H9 (cell line): ENCODE data around the gene IL10. TPM values are rescaled to one million over a fixed set of nuclear protein-coding genes. Genes with fewer than 3 reads are reported as not detected.

Source experiments
- DNase-seq: peaks from one replicate; pipeline ENCODE4 v3.0.0-alpha.2; 2017
- H2AFZ ChIP-seq: one replicate; pipeline ENCODE4 v1.6.1; 2013; ENCODE audit warnings: mild to moderate bottlenecking, low read length, control low read depth, moderate library complexity
- H2AK5ac ChIP-seq: 2 replicates; pipeline ENCODE4 v1.6.1; 2013; ENCODE audit warnings: low read length, control low read depth, mixed read lengths; ENCODE audit not compliant: insufficient read length
- H2BK120ac ChIP-seq: one replicate; pipeline ENCODE4 v1.6.1; 2013; ENCODE audit warnings: low read depth, mild to moderate bottlenecking, low read length, control low read depth, inconsistent platforms; ENCODE audit not compliant: poor library complexity, severe bottlenecking
- H2BK12ac ChIP-seq: 2 replicates; pipeline ENCODE4 v1.6.1; 2013; ENCODE audit warnings: low read length, control low read depth, mixed read lengths, low read depth; ENCODE audit not compliant: insufficient read length
- H2BK15ac ChIP-seq: 2 replicates; pipeline ENCODE4 v1.6.1; 2013; ENCODE audit warnings: low read depth, low read length, control low read depth
- H2BK20ac ChIP-seq: one replicate; pipeline ENCODE4 v1.6.1; 2013; ENCODE audit warnings: low read depth, mild to moderate bottlenecking, low read length, control low read depth, inconsistent platforms; ENCODE audit not compliant: poor library complexity, severe bottlenecking
- H2BK5ac ChIP-seq: 2 replicates; pipeline ENCODE4 v1.6.1; 2013; ENCODE audit warnings: low read length, control low read depth, mixed read lengths; ENCODE audit not compliant: insufficient read length
- H3K14ac ChIP-seq: 2 replicates; pipeline ENCODE4 v1.6.1; 2013; ENCODE audit warnings: low read length, control low read depth; ENCODE audit not compliant: insufficient read depth
- H3K18ac ChIP-seq: 2 replicates; pipeline ENCODE4 v1.6.1; 2013; ENCODE audit warnings: low read depth, mild to moderate bottlenecking, mixed read lengths, low read length, control low read depth; ENCODE audit not compliant: insufficient read length
- H3K23ac ChIP-seq: 2 replicates; pipeline ENCODE4 v1.6.1; 2013; ENCODE audit warnings: low read length, control low read depth, mixed read lengths, low read depth; ENCODE audit not compliant: insufficient read length
- H3K23me2 ChIP-seq: 2 replicates; pipeline ENCODE4 v1.6.1; 2013; ENCODE audit warnings: low read depth, mild to moderate bottlenecking, mixed read lengths, low read length, control low read depth; ENCODE audit not compliant: insufficient read length, poor library complexity, severe bottlenecking
- H3K27ac ChIP-seq: 2 replicates; pipeline ENCODE4 v1.5.1; 2013; ENCODE audit warnings: low read length, control low read depth, mixed read lengths, low read depth; ENCODE audit not compliant: insufficient read length
- H3K27me3 ChIP-seq: 2 replicates; pipeline ENCODE4 v1.6.1; 2013; ENCODE audit warnings: low read length, control low read depth, inconsistent platforms; ENCODE audit not compliant: insufficient read depth
- H3K4ac ChIP-seq: 2 replicates; pipeline ENCODE4 v1.6.1; 2013; ENCODE audit warnings: low read depth, mild to moderate bottlenecking, control low read depth, inconsistent platforms, low read length, moderate library complexity
- H3K4me1 ChIP-seq: 2 replicates; pipeline ENCODE4 v1.6.1; 2013; ENCODE audit warnings: low read length, control low read depth, inconsistent platforms; ENCODE audit not compliant: insufficient read depth
- H3K4me2 ChIP-seq: 2 replicates; pipeline ENCODE4 v1.6.1; 2013; ENCODE audit warnings: low read length, control low read depth, mixed read lengths; ENCODE audit not compliant: insufficient read length, insufficient read depth
- H3K56ac ChIP-seq: 2 replicates; pipeline ENCODE4 v1.6.1; 2013; ENCODE audit warnings: low read depth, mild to moderate bottlenecking, mixed read lengths, low read length, control low read depth; ENCODE audit not compliant: insufficient read length
- H3K79me1 ChIP-seq: 2 replicates; pipeline ENCODE4 v1.6.1; 2013; ENCODE audit warnings: low read depth, mild to moderate bottlenecking, moderate library complexity, low read length, control low read depth, inconsistent platforms; ENCODE audit not compliant: insufficient read depth, poor library complexity, severe bottlenecking
- H3K79me2 ChIP-seq: 2 replicates; pipeline ENCODE4 v1.6.1; 2013; ENCODE audit warnings: low read length, control low read depth, inconsistent platforms; ENCODE audit not compliant: insufficient read depth
- H3K9ac ChIP-seq: 2 replicates; pipeline ENCODE4 v1.6.1; 2013; ENCODE audit warnings: low read length, control low read depth, mixed read lengths; ENCODE audit not compliant: insufficient read length; ENCODE audit errors: extremely low read depth
- H3K9me3 ChIP-seq: one replicate; pipeline ENCODE4 v1.6.1; 2013; ENCODE audit warnings: low read depth, low read length, inconsistent platforms; ENCODE audit not compliant: control insufficient read depth
- H3T11ph ChIP-seq: one replicate; pipeline ENCODE4 v1.6.1; 2013; ENCODE audit warnings: mild to moderate bottlenecking, low read length, control low read depth, inconsistent platforms
- H4K20me1 ChIP-seq: one replicate; pipeline ENCODE4 v1.6.1; 2013; ENCODE audit not compliant: control insufficient read depth, insufficient read length, insufficient read depth
- H4K5ac ChIP-seq: 2 replicates; pipeline ENCODE4 v1.6.1; 2013; ENCODE audit warnings: low read depth, mild to moderate bottlenecking, mixed read lengths, low read length, control low read depth; ENCODE audit not compliant: insufficient read length
- H4K8ac ChIP-seq: replicated peaks from 2 replicates; pipeline ENCODE4 v1.6.1; 2013; ENCODE audit warnings: low read length, control low read depth, mixed read lengths, low read depth; ENCODE audit not compliant: insufficient read length
- H4K91ac ChIP-seq: 2 replicates; pipeline ENCODE4 v1.6.1; 2013; ENCODE audit warnings: low read depth, mild to moderate bottlenecking, moderate library complexity, mixed read lengths, low read length, control low read depth; ENCODE audit not compliant: insufficient read length
- H3K27ac Mint-ChIP-seq, 3 experiments: 2 replicates in 2 of 3; 3 replicates in 1 of 3; pipeline ENCODE4 v1.8.0; 2020 to 2021; ENCODE audit warnings: mixed read lengths in 3 of 3, mild to moderate bottlenecking in 1 of 3, moderate library complexity in 1 of 3
- H3K27me3 Mint-ChIP-seq: 2 replicates; pipeline ENCODE4 v1.8.0; 2021; ENCODE audit warnings: low read depth, mild to moderate bottlenecking, moderate library complexity, mixed read lengths
- H3K36me3 Mint-ChIP-seq, 3 experiments: 2 replicates in 2 of 3; 3 replicates in 1 of 3; pipeline ENCODE4 v1.8.0; 2020 to 2021; ENCODE audit warnings: low read depth in 3 of 3, mixed read lengths in 3 of 3; ENCODE audit not compliant: insufficient read depth in 1 of 3
- H3K4me1 Mint-ChIP-seq, 2 experiments: 2 replicates each; pipeline ENCODE4 v1.8.0; 2020; ENCODE audit warnings: mixed read lengths in 2 of 2
- H3K4me3 Mint-ChIP-seq, 2 experiments: 2 replicates in 1 of 2; 3 replicates in 1 of 2; pipeline ENCODE4 v1.8.0; 2020 to 2021; ENCODE audit warnings: mild to moderate bottlenecking in 2 of 2, mixed read lengths in 2 of 2, moderate library complexity in 1 of 2
- H3K9me3 Mint-ChIP-seq, 2 experiments: 2 replicates in 1 of 2; 3 replicates in 1 of 2; pipeline ENCODE4 v1.8.0; 2020; ENCODE audit warnings: mild to moderate bottlenecking in 2 of 2, mixed read lengths in 2 of 2, moderate library complexity in 1 of 2
- WGBS: extraction: QIAGEN DNeasy Blood & Tissue Kit; methylation state at CpG from one replicate; pipeline ENCODE4 v1.1.7; 2013; ENCODE audit warnings: missing lambda C conversion rate, low lambda C conversion rate, mixed read lengths; ENCODE audit not compliant: insufficient read length; ENCODE audit errors: extremely low coverage; 5-methylcytosine and 5-hydroxymethylcytosine counted together
- total RNA-seq: library from RNA; stranded (reverse); gene quantifications from 2 replicates; pipeline ENCODE4 v1.2.1, GENCODE V29; 2021
- TF ChIP-seq, protein P1 (sequence below): fragments of 200-600 bp; sonication (generic); conservative IDR thresholded peaks from 3 replicates; pipeline ENCODE4 v1.8.0; 2021; ENCODE audit warnings: antibody characterized with exemption, mild to moderate bottlenecking

IL10 gene
- total RNA-seq, 1 experiment from 2014 or later, result not detected

DNA sequence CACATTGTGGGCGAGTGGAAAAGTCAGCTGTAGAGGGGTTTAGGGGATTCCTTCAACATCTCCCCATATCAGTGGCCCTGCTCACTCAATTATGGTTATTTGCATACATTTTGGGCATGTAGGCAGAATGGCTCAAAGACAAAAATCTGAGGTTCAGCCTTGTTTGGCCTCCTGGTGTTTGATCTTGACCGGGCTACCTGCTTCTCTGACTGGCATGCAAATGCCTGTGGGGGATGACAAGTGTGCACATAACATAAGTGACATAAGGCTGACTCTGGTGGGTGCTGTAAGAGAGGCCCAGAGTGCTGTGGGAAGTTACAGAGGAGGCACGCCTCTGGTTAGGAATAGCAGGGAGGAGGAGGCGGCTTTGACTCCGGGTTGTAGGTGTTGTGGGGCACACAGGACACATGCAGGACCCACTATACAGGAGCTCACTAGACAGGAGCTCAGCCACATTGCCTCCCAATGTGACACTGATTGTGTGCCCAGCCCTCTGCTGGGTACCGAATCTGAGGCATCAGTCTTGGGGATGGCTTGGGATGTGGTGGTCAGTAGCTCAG lies 31.1 kb downstream of the IL10 start:
- Mint-ChIP-seq H3K4me3 (no peak overlapping the region), H3K4me1 (peaks cover 11 to 15% of the 10 kb centered on the region in 2 experiments), H3K27ac (no peak overlapping the region; a peak in 1 of 7 replicates), H3K9me3 (no peaks in the 10 kb centered on the region), H3K27me3 (no peaks in the 10 kb centered on the region; the same call in none of the 2 replicates), H3K36me3 (no peaks in the 10 kb centered on the region)
- Histone ChIP-seq H2AFZ (no peak overlapping the region), H3K9ac (no peak overlapping the region), H4K5ac (no peak overlapping the region), H3K4ac (no peak overlapping the region), H3K23me2 (no peaks in the 10 kb centered on the region), H3K9me3 (no peaks in the 10 kb centered on the region), H3K27ac (no peak overlapping the region), H2BK15ac (no peak overlapping the region), H3K18ac (no peak overlapping the region), H3K27me3 (no peaks in the 10 kb centered on the region), H3K23ac (no peak overlapping the region), H3T11ph (no peak overlapping the region), H2BK20ac (no peak overlapping the region), H3K79me2 (no peaks in the 10 kb centered on the region), H3K14ac (no peak overlapping the region), H2BK120ac (no peak overlapping the region), H3K56ac (no peak overlapping the region), H3K4me1 (peaks cover 2% of the 10 kb centered on the region; the same call in 1 of the 2 replicates), H2BK12ac (no peak overlapping the region), H4K8ac (no peak overlapping the region), H4K91ac (no peak overlapping the region), H2AK5ac (no peak overlapping the region), H3K79me1 (no peaks in the 10 kb centered on the region), H4K20me1 (no peaks in the 10 kb centered on the region), H2BK5ac (no peak overlapping the region), H3K4me2 (no peak overlapping the region)
- DNase-seq, result no peak
- no CpG with 5 or more reads among the region's 6 CpGs for WGBS
- TF ChIP-seq, protein P1, sequence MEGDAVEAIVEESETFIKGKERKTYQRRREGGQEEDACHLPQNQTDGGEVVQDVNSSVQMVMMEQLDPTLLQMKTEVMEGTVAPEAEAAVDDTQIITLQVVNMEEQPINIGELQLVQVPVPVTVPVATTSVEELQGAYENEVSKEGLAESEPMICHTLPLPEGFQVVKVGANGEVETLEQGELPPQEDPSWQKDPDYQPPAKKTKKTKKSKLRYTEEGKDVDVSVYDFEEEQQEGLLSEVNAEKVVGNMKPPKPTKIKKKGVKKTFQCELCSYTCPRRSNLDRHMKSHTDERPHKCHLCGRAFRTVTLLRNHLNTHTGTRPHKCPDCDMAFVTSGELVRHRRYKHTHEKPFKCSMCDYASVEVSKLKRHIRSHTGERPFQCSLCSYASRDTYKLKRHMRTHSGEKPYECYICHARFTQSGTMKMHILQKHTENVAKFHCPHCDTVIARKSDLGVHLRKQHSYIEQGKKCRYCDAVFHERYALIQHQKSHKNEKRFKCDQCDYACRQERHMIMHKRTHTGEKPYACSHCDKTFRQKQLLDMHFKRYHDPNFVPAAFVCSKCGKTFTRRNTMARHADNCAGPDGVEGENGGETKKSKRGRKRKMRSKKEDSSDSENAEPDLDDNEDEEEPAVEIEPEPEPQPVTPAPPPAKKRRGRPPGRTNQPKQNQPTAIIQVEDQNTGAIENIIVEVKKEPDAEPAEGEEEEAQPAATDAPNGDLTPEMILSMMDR, result no peak
